Sigmoid colon (tissue), 4 donors: ENCODE results near the gene CTR9.

Experiments used
- EP300 ChIP-seq, 4 donors: sonication (generic); formaldehyde crosslinking; IDR thresholded peaks; one replicate each; pipeline ENCODE4 v1.6.1; 2017; ENCODE audit warnings: antibody characterized with exemption in 4 of 4
- POLR2A ChIP-seq, 2 donors: fragments of 450-650 bp; IDR thresholded peaks; one replicate each; pipeline ENCODE4 v1.6.1; 2016; ENCODE audit warnings: antibody characterized with exemption in 2 of 2, mild to moderate bottlenecking in 2 of 2, moderate library complexity in 2 of 2
- TF ChIP-seq, protein P1 (sequence below), 4 experiments: fragments of 450-650 bp in 3 of 4; fragments of 200-600 bp in 1 of 4; IDR thresholded peaks; one replicate each; pipeline ENCODE4 v1.5.1; 2016 to 2019; ENCODE audit warnings: antibody characterized with exemption in 4 of 4, mild to moderate bottlenecking in 3 of 4, moderate library complexity in 2 of 4

DNA sequence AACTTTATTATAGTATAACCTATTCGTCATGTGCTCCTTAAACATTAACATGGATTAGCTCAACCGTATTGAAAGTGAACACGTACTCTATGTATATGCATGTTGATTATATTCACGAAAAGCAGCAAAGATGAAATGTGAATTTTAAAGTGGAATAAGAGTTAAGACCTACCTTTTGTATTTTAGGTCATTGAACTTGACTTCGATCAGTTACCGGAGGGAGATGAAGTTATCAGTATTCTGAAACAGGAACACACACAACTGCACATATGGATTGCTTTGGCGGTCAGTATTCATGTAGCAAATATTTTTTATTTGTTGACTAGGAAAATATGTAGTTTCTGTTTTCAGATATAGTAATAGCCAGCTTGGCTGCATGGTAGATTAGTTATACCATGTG is 1.4 kb downstream of the CTR9 start:
- TF ChIP-seq, protein P1, sequence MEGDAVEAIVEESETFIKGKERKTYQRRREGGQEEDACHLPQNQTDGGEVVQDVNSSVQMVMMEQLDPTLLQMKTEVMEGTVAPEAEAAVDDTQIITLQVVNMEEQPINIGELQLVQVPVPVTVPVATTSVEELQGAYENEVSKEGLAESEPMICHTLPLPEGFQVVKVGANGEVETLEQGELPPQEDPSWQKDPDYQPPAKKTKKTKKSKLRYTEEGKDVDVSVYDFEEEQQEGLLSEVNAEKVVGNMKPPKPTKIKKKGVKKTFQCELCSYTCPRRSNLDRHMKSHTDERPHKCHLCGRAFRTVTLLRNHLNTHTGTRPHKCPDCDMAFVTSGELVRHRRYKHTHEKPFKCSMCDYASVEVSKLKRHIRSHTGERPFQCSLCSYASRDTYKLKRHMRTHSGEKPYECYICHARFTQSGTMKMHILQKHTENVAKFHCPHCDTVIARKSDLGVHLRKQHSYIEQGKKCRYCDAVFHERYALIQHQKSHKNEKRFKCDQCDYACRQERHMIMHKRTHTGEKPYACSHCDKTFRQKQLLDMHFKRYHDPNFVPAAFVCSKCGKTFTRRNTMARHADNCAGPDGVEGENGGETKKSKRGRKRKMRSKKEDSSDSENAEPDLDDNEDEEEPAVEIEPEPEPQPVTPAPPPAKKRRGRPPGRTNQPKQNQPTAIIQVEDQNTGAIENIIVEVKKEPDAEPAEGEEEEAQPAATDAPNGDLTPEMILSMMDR (IDR thresholded peaks at IDR 0.05), result no peak
- no peak for TF ChIP-seq POLR2A (IDR thresholded peaks at IDR 0.05)
- no peak for TF ChIP-seq EP300 (IDR thresholded peaks at IDR 0.05)
